Pancreas (tissue), 10 donors: ENCODE data around the gene MARK3. TPM values are rescaled to one million over a fixed set of nuclear protein-coding genes. Genes with fewer than 3 reads are reported as not detected.
A peak's percentile ranks its signal among the peaks of the same experiment; 100 is the strongest.

Experiments used
- ATAC-seq, 4 donors: fragments of 200-7000 bp; cut with Tn5 transposase; one replicate each; pipeline versions ENCODE4 v1.8.0 to v1.9.1; 2020; ENCODE audit warnings: mild to moderate bottlenecking in 4 of 4, moderate library complexity in 4 of 4
- DNase-seq, 6 donors: peaks; one replicate each; pipeline ENCODE4 v3.0.0-alpha.2; 2020
- FAIRE-seq: peaks from 2 replicates; lab custom pipeline; 2012; peaks lifted over from hg19 to GRCh38; lab: Jason Lieb, UNC
- H3K27ac ChIP-seq, 4 donors: fragments of 200-600 bp; sonication (generic); 1 replicate in 3 of 4; 2 replicates in 1 of 4; pipeline versions ENCODE4 v1.5.0 to v1.8.0; 2020
- H3K27me3 ChIP-seq, 4 donors: fragments of 200-600 bp; one replicate each; pipeline ENCODE4 v1.8.0; 2021
- H3K36me3 ChIP-seq, 3 donors: fragments of 200-600 bp; sonication (generic) in 1 of 3; one replicate each; pipeline versions ENCODE4 v1.5.0 to v1.8.0; 2020 to 2021
- H3K4me1 ChIP-seq, 3 donors: fragments of 200-600 bp; one replicate each; pipeline ENCODE4 v1.8.0; 2021
- H3K4me3 ChIP-seq, 4 donors: fragments of 200-600 bp; sonication (generic) in 2 of 4; one replicate each; pipeline versions ENCODE4 v1.5.0 to v1.8.0; 2020 to 2021
- H3K9me3 ChIP-seq, 4 donors: fragments of 200-600 bp; one replicate each; pipeline ENCODE4 v1.8.0; 2021
- WGBS, 2 donors: extraction: QIAGEN DNeasy Blood & Tissue Kit; methylation state at CpG; one replicate each; pipeline ENCODE4 v1.1.7; 2013; 5-methylcytosine and 5-hydroxymethylcytosine counted together
- intact Hi-C, 3 donors: fragments of 100-400 bp; cut with DNase I; formaldehyde crosslinking; loops; one replicate each; pipeline versions ENCODE4 v1.11.1 to v1.14.2; 2022
- polyA plus RNA-seq, 2 donors: library from polyadenylated mRNA; stranded (reverse); fragments of 200-250 nt; gene quantifications; one replicate each; pipeline ENCODE4 v1.2.3, GENCODE V29; 2013
- total RNA-seq, 6 donors: library from RNA; stranded (reverse); fragmentation: NEBNext Ultra II Directional in 4 of 6; extraction: Animal tissue kit (Norgen Biotek cat#: 25700) in 4 of 6; gene quantifications; one replicate each; pipeline versions ENCODE4 v1.2.1 to v1.2.4, GENCODE V29; 2021 to 2023
- TF ChIP-seq, protein P1 (sequence below), 4 donors: fragments of 200-600 bp; sonication (generic) in 3 of 4; IDR thresholded peaks; one replicate each; pipeline versions ENCODE4 v1.5.0 to v1.8.0; 2021; ENCODE audit warnings: antibody characterized with exemption in 4 of 4
- donor health status: healthy with polysubstance abuse.
- donor health status: DM: no; HTN: no; CAD: no; lungs with moderate emphysema.
- donor health status: DM: no; HTN: no; CAD: no.
- donor health status: control.
- donor health status: control.
- donor health status: Bipolar disorder and iron deficiency.
- donor health status: DM: yes; HTN: yes; CAD: no.
- donor health status: DM: no; HTN: no; CAD: no.
- donor health status: DM: no; HTN: no; CAD: no.
- donor health status: DM: yes; HTN: yes; CAD: no.

MARK3 gene
- total and polyA plus RNA-seq, 8 donors = 35.3 to 110 (median 47.0) TPM

GRCh38 chr14:103504991-103505565, 119.9 kb downstream of the MARK3 start:
- Histone ChIP-seq H3K4me1 (no peaks in the 10 kb centered on the region), H3K27ac (no peak overlapping the region), H3K9me3 (no peaks in the 10 kb centered on the region), H3K4me3 (no peak overlapping the region), H3K36me3 (peaks cover 0 to 46% (median 20%) of the 10 kb centered on the region in 3 donors), H3K27me3 (no peaks in the 10 kb centered on the region)
- WGBS, 2 donors = 80 to 84% methylated on average over 8 of the region's 8 CpGs
- ATAC-seq (no peak), DNase-seq (peak in 1 of 6 donors; percentile 26), FAIRE-seq (no peak)
- intact Hi-C loops = no loop called here
- TF ChIP-seq, protein P1, sequence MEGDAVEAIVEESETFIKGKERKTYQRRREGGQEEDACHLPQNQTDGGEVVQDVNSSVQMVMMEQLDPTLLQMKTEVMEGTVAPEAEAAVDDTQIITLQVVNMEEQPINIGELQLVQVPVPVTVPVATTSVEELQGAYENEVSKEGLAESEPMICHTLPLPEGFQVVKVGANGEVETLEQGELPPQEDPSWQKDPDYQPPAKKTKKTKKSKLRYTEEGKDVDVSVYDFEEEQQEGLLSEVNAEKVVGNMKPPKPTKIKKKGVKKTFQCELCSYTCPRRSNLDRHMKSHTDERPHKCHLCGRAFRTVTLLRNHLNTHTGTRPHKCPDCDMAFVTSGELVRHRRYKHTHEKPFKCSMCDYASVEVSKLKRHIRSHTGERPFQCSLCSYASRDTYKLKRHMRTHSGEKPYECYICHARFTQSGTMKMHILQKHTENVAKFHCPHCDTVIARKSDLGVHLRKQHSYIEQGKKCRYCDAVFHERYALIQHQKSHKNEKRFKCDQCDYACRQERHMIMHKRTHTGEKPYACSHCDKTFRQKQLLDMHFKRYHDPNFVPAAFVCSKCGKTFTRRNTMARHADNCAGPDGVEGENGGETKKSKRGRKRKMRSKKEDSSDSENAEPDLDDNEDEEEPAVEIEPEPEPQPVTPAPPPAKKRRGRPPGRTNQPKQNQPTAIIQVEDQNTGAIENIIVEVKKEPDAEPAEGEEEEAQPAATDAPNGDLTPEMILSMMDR (IDR thresholded peaks at IDR 0.05) = no peak

- intact Hi-C loops = no loop called here
- H3K27ac ChIP-seq = no peak overlapping the region
- peaks cover 0 to 4% (median 0%) of the 10 kb centered on the region in 3 donors for H3K4me1 ChIP-seq
- no peak for FAIRE-seq
- H3K4me3 ChIP-seq = no peak overlapping the region
- TF ChIP-seq, protein P1 (IDR thresholded peaks at IDR 0.05) = no peak
- H3K27me3 ChIP-seq = no peaks in the 10 kb centered on the region
- 81 to 86% methylated on average over 3 of the region's 3 CpGs for WGBS, 2 donors
- ATAC-seq = no peak
- DNase-seq = no peak
- peaks cover 0 to 27% (median 20%) of the 10 kb centered on the region in 3 donors for H3K36me3 ChIP-seq
- H3K9me3 ChIP-seq = no peaks in the 10 kb centered on the region
These were observed 122.5 kb downstream of the MARK3 start for GRCh38 chr14:103507751-103508150.

DNA sequence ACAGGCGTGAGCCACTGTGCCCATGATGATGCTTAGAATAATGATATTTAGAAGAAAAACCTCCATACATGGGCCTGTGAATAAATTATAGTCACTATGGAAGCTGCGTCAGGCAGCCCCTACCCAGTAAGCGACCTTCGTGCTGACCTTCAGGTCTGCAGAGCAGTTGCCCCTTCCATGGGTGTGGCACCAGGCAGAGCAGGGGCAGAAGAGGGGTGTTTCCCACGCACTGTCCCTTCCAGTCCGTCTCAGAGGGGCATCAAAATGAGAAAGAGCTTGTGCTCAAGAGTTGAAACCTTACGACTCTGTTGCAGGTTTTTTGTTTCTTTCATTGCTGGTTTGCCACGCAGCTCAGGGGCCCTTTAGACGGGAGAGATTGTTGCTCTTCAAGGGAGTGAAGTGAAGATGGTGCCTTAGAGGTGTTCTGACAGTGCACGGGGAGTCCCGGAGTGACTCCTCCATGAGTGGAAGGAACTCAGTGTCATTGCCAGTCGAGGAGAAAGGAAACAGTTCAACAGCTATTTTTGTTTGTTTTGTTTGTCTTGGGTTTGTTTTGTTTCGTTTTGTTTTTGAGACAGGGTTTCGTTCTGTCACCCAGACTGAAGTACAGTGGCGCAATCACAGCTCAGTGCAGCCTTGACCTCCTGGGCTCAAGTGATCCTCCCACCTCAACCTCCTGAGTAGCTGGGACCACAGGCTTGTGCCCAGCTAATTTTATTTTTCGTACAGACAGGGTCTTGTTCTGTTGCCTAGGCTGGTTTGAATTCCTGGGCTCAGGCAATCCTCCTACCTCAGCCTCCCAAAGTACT, 123.5 kb downstream of the MARK3 start:
- Histone ChIP-seq H3K4me3 (no peak overlapping the region), H3K27me3 (no peaks in the 10 kb centered on the region), H3K9me3 (no peaks in the 10 kb centered on the region), H3K4me1 (peaks cover 0 to 4% (median 0%) of the 10 kb centered on the region in 3 donors), H3K36me3 (peaks cover 0 to 17% (median 13%) of the 10 kb centered on the region in 3 donors), H3K27ac (no peak overlapping the region)
- FAIRE-seq = no peak
- intact Hi-C loops = no loop called here
- TF ChIP-seq, protein P1 (IDR thresholded peaks at IDR 0.05) = no peak
- no peak for ATAC-seq
- peak in 1 of 6 donors; percentile 23 for DNase-seq
- 86 to 88% methylated on average over 16 of the region's 16 CpGs for WGBS, 2 donors

DNA sequence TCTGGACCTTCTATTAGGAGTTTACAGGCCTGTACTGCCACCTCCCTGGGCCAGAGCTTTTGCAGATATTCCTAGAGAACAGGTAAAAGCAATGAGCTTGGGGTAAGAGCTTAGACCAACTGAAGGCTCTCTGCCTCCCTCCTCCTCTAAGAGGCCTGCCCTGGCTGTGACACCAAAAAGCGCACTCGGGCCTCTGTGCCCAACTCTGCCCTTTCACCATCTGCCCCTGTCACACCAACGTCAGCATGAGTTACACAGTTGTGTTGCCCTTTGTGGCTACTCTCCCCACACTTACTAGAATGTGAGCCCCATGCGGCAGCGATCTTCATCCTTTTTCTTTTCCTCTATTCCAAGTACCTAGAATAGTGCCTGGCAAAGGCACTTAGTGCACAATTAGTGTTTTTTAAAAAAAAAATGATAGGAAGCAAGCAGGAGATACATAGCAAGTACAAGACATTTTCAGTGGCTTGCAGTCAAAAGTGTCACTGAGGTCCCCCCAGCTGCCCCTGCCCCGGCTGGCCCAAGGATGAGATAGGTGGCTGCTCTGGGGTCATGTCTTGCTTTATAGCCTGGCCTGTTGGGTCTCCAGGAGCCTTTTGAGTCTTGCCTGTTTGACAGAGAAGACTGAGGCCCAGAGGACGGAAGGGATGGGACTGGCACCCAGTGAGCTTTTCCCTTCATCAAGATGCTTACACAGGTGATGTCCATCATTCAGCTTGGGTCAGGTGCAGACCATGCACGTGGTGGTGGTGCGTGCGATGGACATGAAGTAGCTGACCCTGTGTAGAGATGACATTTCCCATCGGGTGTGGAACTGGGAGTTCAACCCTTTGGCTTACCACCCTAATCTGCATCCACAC, 124.9 kb downstream of the MARK3 start:
- intact Hi-C loops = no loop called here
- H3K4me3 ChIP-seq = no peak overlapping the region
- H3K36me3 ChIP-seq = peaks cover 0 to 3% (median under 1%) of the 10 kb centered on the region in 3 donors
- no peak overlapping the region for H3K27ac ChIP-seq
- DNase-seq = peak in 2 of 6 donors; percentile 10 to 32
- TF ChIP-seq, protein P1 (IDR thresholded peaks at IDR 0.05) = no peak
- WGBS, 2 donors = 84 to 88% methylated on average over 11 of the region's 11 CpGs
- no peaks in the 10 kb centered on the region for H3K9me3 ChIP-seq
- peaks cover 0 to 4% (median 0%) of the 10 kb centered on the region in 3 donors for H3K4me1 ChIP-seq
- FAIRE-seq = no peak
- H3K27me3 ChIP-seq = no peaks in the 10 kb centered on the region
- ATAC-seq = no peak
